ENCODE measurements around the gene NDST1.
"Not testable (repeated sequence)": the region's sequence is repeated elsewhere in the genome, so short reads cannot be mapped to it uniquely, and the experiment has no call there.

Gene NDST1

DNA sequence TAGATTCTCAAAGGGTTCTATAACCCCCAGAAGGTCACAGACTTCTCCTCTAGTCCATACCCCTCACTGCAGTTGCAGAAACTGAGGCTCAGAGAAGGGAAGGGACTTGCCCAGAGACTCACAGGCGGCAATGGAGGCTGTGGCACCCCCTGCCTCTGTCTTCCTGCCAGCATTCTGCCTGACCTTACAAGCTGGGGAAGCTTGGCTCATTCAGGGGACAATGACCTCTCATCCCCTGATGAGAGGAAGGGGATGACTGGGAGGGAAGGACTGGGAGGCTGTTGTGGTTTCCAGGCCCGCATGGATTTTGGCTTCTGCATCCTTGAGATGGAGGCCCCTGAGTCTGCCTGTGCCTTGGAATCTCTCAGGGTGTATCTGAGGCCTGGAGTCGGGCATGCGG, 897 bp downstream of the NDST1 start:
- no peak for DNase-seq

DNA sequence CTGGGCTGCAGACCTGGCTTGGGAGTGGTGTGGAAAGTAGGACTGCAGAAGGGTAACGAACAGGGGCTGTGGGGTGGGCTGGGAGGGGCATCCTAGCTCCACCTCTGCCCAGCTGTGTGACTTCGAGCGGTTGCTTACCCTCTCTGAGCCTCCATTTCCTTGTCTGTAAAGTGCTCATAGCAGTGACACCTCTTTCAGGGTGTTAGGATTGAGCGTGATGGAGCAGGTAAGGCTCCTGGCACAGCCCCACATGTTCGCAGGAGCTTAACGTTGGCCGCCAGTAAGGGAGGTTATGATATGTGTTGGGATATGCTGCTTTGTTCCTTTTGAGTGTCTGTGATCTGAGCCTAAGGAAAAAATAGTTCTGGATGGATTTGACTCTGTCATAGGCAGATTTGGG, 2.1 kb downstream of the NDST1 start:
- DNase-seq, result no peak

DNA sequence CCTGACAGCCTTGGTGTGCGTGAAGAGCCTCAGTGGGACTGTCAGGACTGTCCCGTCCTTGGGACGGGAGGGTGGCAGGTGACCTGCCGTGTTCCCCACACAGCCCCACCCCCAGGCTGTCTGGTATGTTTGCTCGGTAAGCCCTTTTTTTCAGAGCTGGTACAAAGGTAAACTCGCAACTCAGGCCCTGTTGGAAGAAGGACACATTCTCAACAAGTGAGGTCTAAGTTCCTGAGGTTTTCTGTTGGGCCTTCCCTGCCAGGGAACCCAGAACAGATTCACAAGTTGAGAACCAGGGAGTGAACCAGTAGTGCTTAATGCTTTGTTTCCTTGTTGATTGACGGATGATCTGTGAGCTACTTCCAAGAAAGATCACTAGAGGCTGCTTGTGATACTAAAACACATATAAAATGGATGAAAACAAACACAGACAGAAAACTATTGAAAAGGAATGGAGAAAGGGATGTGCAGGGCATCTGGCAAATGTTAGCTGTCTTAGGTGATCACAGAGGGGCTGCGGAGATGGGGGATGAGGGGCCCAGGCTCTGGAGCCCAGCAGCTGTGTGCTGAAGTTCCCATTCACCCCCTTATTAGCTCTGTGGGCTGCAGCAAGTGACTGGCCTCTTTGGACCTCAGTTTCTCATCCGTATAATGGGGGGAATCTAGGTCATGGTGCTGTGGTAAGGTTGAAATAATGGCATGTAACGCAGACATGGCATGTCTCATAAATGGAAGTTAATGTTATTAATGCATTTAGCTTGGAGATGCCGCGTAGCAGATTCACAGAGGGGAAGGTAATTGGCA, 2.7 kb downstream of the NDST1 start:
- no peak for DNase-seq

DNA sequence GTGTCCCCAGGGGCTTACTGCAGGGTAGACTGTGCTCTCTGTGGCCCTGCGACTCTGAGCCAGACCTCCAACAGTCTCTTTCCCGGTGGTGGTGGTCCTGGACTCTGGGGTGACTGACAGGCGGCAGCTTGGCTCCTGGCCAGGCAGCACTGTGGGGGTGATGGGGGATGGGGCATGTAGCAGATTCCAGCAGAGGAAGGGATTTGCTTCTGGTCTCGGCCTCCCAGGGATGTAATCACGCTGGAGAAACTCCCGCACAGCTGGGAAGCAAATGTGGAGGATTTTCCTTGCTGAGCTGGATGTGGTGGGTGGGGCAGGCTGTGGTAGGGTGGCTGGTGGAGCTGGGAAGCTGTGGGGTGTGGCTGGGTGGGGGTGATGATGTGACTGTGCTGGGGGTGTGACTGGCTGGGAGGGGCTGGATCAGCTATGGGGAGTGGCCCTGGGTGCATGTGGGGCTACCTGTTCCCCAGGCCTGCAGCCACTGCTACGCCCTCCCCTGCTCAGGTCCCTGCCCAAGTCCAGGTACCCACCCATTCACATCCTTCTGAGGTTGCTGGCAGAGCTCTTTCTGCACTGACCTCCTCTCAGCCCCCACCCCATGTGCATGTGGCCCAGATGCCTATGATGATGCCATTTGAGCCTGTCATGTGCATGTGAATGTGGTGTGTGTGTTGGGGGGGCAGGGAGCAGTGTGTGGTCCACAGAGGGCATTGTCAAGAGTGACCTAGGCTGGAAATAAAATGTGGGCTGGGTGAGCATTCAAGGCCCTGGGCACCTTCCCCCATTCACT, 3.8 kb downstream of the NDST1 start:
- no peak for DNase-seq

DNA sequence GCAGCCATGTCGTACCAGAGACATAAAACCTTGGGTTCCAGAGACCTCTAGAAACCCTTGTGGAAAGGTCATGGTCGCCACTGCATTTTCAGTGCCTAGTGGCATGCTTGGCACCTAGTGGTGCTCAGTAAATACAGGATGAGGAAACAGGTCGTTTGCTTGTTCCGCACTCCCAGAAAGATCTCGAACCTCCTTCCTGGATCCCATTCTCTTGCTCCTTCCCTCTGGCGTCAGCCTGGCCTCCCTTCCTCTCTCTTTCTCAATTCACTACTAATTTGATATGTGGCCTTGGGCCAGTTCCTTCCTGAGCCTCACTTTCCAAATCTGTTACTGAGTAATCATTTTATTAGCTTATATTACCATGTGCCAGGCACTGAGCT, 4.4 kb downstream of the NDST1 start:
- DNase-seq, result no peak

DNA sequence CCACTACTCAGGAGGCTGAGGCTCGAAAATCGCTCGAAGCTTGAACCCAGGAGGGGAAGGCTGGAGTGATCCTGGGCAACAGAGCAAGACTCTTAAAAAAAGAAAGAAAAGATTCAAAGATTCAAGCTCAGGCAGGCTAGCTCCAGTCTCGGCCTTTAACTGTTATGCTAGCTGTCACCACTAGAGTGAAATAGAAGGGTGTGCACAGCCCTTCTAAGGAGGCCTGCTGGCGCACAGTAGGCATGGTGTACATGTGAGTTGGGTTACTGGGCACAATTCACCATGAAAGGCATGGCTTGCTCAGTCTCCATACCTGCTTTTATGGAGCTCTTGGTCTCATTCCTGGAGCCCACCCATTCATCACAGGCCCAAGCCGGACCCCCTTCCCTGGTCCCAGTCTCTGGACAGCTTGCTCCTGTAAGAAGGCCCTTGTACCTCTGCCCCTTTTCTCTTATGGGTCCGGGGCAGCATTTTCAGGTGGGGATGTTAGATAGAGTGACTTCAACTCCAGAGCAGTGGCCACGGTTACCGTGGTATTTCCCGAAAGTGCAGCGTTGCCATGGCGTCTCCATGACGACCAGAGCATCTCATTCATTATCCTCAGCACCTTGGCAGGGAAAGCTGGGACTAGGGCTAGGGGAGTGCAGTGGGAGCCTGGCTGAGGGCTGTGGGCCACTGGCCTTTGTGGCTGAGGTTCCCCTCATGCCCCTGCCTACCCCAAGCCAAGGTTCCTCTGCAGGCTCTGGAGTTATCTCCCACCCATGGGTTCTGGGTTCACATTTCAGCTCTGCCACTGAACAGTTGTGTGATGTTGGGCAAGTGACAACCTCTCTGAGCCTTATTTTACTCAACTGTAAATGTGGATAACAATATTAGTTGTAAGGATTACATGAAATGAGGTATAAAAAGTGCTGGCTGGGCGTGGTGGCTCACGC, 5.7 kb downstream of the NDST1 start:
- DNase-seq, result peak; percentile 13

DNA sequence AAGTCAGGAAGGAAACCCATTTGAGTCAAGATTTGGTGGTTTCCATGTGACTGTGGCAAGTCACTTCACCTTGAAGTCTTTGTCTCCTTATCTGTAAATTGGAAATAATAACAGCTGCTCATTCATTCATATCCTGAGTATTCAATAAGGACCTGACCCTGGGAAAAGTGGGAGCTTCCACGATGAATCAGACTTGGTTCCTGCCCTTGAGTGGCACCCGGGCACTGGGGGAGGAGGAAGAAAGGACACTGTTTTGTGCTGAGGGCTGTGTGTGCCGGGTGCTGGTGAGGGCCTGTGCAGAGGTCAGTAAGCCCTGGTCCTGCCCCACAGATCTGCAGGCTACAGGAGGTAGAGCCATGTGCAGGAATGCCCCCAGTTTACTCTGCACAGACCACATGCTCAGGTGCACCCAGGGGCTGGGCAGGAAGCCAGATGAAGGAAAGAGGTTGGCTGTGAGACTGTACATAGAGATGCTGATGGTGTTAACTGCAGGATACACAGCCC, 6.8 kb downstream of the NDST1 start:
- DNase-seq, result no peak

DNA sequence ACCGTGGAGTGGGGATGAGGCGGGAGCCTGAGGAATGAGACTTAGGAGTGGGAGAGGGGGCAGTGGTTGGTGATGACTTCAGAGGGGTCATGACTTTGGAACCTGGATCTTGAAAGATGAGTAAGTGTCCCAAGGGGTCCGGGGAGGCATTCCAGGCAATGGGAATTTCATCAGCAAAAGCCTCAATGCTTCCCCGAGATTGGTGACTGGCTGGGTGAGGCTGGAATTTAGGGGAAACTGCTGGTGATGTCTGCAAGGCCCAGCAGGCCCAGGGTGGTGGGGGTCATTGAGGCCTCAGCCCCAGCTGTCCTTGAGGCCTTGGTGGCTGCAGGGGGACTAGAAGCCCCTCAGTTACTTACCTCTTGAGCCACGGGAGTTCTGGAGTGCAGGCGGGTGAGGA, 7.5 kb downstream of the NDST1 start:
- no peak for DNase-seq

DNA sequence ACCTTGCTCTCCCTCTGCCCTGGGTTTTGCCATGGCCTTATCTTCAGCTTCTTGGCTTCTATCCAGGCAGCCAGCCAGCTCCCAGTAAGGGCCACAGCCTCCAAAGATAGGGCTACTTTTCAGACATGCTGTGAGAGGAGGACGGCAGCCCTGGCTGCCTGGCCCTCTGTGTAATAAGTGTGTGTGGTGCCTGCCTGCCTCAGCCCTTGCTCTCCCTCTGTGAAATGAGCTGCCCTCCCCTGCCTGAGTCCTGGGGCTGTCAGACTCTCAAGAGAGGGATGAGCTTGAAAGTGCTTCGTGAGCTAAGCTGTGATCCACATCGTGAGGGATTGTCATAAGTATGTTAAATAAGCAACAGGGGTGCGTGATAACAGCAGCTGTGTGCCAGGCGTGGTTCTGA, 8.1 kb downstream of the NDST1 start:
- DNase-seq, result no peak

DNA sequence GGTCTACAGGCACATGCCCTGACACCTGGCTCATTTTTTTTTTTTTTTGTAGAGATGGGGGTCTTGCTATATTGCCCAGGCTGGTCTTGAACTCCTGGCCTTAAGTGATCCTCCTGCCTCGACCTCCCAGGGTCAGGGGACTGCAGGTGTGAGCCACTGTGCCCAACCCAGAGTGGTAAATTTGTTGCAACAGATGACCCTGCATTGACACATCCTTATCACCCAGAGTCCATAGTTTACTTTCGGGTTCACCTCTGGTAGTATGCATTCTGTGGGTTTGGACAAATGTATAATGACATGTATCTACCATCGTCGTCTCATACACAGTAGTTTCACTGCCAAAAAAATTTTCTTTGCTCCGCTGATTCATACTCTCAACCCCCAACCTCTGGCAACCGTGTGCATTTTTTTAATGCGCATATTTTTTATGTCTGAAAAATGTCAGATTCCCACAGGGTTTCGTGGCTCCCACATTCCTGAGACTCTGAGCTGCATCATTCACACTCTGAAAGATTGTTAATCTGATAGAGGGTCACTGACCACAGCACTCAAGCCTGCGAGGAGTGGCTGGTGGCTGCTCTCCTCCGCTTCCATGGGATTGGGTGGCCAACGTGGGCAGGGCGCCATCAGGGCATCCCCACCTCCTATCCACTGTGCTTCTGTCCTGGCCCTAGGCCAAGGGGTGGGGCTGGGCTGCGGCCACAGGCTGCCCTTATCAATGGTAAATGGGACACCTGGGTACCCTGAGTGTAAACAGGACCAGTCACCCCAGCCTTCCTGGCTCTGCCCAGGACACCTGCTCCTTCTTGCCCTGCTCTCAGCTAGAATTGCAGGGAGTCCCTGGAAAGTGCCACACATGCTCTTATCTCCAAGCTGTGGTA, 9.6 kb downstream of the NDST1 start:
- DNase-seq, result peak; percentile 3

DNA sequence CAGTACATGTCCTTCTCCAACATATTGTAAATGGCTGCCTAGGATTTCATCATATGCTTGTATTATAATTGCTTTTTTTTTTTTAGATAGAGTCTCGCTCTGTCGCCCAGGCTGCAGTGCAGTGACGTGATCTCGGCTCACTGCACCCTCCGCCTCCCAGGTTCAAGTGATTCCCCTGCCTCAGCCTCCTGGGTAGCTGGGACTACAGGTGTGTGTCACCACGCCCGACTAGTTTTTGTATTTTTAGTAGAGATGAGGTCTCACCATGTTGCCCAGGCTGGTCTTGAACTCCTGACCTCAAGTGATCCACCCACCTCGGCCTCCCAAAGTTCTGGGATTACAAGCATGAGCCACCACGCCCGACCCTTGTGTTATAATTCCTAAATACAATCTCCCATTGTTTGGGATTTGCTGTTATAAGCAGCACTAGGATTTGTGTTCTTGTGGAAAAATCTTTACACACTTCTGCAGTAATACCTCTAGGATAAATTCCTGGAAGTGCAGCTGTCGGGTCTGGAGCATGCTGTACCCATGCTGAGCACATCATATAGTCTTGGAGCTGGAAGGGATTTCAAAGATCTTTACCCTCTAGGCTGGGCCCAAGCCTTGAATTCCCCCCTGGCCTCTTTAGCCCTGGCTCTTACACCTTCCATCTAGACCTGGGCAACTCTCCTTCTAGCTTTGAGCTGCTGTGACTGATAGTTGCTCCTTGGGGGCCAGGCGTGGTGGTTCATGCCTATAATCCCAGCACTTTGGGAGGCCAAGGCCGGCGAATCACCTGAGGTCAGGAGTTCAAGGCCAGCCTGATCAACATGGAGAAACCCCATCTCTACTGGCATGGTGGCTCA, 11.0 kb downstream of the NDST1 start:
- not testable (repeated sequence) for DNase-seq

DNA sequence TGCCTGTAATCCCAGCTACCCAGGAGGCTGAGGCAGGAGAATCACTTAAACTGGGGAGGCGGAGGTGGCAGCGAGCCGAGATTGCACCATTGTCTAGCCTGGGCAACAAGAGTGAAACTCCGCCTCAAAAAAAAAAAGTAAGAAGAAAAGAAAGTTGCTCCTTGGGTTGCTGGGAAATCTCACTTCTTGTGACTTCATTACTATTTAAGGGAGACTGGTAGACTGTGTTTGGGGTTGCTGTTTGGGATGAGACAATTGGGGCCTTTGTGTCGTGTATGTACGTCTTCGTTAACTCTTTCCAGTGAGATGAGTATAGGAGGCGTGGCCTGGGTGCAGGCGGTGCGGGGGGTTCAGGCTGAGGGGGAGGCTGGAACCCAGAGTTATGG, 11.6 kb downstream of the NDST1 start:
- no peak for DNase-seq

DNA sequence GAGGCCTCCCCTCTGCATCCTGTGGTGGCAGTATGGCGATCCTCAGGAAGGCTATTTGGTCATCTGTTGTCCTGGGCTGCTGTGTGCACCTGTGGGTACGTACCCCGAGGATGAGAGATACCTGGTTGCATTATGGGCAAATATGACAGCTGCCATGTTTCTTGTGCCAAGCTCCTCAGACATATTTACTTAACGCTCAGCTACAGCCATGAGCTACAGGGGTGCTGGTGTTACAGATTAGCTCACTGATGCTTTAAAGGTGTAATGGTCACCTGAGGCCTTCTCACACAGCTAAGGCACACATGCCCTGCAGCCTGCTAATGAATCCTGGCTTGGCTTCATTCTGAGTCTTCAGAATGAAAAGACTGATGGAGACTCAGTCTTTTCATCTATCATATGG, 12.0 kb downstream of the NDST1 start:
- no peak for DNase-seq

DNA sequence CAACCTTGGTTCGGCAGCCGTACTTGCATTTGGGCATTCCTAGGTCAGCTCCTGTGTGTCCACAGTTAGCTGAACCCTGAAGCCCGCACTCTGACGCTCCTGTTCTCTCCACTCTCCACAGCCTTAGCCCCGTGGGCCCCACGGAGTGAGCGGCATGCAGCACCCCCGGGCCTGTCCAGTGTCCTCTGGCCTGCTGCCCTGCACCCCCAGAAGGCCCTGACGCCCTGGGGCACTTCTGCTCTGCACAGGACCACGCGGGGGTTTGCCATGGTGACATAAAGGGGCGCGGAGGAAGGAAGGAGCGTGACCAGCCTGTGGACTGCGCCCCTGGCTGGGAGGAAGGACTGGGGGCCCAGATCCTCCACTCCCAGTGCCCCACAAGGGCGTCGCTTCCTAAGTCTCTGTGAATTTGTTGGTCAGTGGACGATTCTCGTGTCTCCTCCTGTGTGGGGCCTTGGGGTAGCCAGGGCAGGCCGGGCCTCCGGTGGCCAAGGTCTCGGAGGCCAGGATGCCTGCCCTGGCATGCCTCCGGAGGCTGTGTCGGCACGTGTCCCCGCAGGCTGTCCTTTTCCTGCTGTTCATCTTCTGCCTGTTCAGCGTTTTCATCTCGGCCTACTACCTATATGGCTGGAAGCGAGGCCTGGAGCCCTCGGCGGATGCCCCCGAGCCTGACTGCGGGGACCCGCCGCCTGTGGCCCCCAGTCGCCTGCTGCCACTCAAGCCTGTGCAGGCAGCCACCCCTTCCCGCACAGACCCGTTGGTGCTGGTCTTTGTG, 13.0 kb downstream of the NDST1 start:
- no peak for DNase-seq

DNA sequence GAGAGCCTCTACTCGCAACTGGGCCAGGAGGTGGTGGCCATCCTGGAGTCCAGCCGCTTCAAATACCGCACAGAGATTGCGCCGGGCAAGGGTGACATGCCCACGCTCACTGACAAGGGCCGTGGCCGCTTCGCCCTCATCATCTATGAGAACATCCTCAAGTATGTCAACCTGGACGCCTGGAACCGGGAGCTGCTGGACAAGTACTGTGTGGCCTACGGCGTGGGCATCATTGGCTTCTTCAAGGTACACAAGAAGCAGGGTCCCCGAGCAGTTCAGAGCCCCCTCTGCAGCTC, 13.5 kb downstream of the NDST1 start:
- no peak for DNase-seq

DNA sequence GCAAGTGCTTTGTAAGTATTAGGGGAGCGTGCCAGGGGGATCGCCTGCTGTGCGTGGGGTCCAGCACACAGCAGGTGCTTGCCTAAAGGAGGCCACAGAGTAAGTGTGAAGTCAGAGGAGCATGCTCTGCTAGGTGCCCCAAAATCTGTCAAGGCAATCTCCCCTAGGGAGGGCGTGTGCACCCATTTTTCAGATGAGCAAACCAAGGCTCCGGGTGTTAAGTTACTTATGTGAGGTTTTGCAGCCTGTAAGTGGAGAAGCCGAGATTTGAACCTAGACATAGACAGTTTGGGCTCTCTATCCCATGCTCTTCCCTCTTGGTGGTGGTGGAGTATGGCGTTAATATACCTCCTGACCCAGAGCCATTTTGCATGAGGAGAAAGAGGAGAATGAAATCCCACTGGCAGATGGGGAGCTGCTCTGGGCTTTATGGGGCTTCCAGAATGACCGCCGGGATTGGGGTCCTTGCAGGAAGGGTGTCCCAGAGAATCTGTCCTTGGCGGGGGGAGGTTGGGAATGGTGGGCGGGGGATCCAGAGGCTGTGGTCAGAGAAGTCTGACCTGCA, 14.1 kb downstream of the NDST1 start:
- no peak for DNase-seq

DNA sequence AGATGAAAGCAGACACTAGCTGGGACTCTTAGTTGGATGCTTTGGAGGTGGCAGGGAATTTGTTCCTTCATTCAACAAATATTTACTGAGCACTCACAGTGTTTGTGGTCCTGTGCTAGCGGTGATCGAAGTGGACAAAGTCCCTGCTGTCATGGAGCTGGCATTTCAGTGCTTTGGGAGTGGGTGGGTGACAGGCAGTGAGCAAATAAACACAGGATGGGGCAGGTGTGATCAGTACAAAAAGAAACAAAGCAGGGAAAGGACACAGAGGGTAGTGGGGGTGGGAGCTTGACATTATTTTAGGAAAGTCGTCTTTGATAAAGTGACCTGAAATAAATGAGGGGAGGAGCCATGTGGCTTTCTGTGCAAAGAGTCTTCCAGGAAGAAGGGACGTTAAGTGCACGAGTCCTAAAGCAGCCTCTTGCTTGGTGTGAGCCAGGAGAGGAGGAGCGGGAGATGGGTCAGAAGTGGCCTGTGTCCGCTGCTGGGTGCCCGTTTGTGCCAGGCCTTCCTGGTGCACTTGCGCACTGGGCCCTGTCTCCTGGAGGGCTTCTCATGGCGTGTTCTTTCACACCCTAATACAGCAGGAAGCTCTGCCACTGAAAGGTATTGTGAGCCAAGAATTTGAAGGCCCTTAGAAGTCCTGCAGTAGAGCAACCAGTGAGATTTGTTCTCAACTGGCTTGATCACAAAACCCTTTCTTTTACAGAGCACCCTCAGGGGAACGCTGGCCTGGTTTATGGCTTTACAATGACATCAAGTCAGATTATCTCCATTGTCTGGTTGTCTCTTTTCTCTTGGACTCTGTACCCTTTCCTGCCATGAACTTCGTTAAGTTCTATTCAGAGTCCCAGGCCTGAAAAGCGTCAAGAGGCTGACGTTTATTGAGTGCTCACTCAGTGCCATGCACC, 14.8 kb downstream of the NDST1 start:
- no peak for DNase-seq

DNA sequence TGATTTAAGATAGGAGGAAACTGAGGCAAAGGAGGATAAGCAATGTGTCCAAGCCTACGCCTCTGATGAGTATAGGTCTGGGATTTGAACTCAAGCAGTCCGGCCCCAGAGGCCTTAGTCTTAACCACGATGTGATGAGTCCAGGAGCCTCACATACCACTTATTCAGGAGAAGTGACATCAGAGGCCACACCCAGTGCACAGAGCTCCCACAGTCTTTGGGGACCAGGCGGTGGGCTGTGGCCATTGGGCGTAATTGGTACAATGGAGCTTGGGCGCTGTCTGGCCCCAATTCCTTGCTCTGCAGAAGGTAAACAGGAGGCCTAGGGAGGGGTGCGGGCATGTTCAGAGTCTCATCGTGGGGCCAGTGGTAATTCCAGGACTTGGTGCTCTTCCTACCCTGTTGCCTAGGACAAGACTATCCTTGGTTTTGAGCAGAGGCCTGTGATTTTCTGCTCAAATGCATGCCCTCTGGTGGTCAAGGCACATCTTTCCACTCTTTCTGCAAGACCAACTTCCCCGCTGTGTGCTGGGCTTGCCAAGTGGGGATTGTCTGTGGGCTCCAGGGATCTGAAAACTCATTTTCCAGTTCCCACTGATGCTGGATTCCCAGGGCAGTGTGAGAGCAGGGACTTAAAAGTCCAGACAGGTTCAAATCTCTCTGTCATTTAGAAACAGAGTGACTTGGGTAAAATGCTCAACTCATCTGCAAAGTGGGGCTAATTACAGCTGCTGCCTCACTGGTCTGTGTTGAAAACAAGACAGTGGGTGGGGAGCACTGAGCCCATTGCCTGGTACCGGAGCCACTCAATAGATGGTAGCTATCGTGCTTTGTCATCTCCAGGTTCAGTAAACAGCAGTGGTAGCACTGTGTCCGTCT, 15.8 kb downstream of the NDST1 start:
- peak; percentile 18 for DNase-seq
